EH (cell line): ENCODE data around the gene ZSCAN18.

Experiments used
- DNase-seq: peaks from one replicate; pipeline ENCODE4 v3.0.0-alpha.2; 2015; ENCODE audit warnings: low read depth

The ZSCAN18 gene

GRCh38 chr19:58044391-58044790 lies 53.6 kb downstream of the ZSCAN18 start:
- no peak for DNase-seq

- no peak for DNase-seq
Observed at GRCh38 chr19:58042495-58043340, 55.3 kb downstream of the ZSCAN18 start.

- DNase-seq, result no peak
Observed at GRCh38 chr19:58040751-58041525, 57.1 kb downstream of the ZSCAN18 start.

- no peak for DNase-seq
Observed at GRCh38 chr19:58038688-58039204, 59.3 kb downstream of the ZSCAN18 start.

DNA sequence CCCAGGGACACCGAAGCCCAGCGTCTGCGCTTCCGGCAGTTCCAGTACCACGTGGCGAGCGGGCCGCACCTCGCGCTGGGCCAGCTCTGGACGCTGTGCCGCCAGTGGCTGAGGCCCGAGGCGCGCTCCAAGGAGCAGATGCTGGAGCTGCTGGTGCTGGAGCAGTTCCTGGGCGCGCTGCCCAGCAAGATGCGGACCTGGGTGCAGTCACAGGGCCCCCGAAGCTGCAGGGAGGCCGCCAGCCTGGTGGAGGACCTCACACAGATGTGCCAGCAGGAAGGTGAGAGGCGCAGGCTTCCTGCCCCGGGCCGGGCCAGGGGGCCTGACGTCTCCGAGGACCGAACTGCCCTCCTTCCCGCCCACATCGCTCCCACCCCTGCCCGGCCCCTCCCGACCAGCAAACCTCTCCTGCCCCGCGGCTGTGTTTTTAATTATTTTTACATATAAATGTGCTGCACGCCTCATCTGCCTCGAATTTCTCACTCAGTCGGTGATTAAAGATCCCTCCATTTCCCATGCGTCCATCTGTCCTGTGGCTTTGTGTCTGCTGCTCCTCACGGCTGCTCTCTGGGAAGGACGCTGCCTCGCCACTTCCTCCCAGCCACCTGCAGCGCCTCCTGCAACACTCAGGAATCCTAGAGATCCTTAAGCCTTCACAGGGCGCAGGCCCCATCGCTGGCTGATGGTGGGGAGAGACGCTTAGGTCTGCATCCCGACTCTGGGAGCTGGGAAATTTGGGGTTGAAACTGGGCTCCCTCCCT lies 59.9 kb downstream of the ZSCAN18 start:
- DNase-seq, result no peak

DNA sequence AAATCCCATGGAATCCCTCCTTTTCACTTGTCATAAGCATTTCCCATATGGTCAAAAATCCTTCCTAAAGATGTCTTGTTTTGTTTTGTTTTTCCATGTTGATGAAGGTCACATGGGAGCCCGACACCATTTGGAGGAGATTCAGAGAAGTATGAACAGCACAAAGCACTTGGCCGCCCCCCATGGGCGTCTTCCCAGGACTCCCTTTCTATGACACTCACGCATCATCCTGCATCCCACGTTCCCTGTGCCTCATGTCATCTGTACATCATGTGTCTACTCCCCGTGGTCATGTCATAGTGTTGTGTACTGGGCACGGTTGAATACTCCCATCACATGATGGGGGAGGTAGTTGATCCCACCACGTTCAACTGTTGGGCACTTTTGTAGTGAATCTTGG lies 62.2 kb downstream of the ZSCAN18 start:
- DNase-seq, result no peak

- no peak for DNase-seq
Observed at GRCh38 chr19:58034477-58034793, 63.6 kb downstream of the ZSCAN18 start.
